Keratinocyte (primary cell): ENCODE results near the gene OR13G1. TPM values are rescaled to one million over a fixed set of nuclear protein-coding genes. Genes with fewer than 3 reads are reported as not detected.

Source experiments
- DNase-seq: peaks from one replicate; pipeline ENCODE4 v3.0.0-alpha.2; 2011; ENCODE audit warnings: low read depth, missing footprints, low spot score
- FAIRE-seq: peaks from 2 replicates; lab custom pipeline; 2011; peaks lifted over from hg19 to GRCh38; lab: Jason Lieb, UNC
- H2AFZ ChIP-seq: 2 replicates; pipeline ENCODE4 v1.6.0; 2012; ENCODE audit warnings: low read length, control low read depth, inconsistent platforms; ENCODE audit not compliant: control insufficient read depth
- H3K27ac ChIP-seq: 2 replicates; pipeline ENCODE4 v1.5.1; 2011; ENCODE audit warnings: low read length; ENCODE audit not compliant: control insufficient read depth, insufficient read depth
- H3K27me3 ChIP-seq: 3 replicates; pipeline ENCODE4 v1.6.0; 2011; ENCODE audit warnings: low read length; ENCODE audit not compliant: control insufficient read depth, insufficient read depth; ENCODE audit errors: extremely low read depth
- H3K36me3 ChIP-seq, 2 experiments: 2 replicates in 1 of 2; 3 replicates in 1 of 2; pipeline ENCODE4 v1.5.1; 2011; ENCODE audit warnings: low read length in 2 of 2, mild to moderate bottlenecking in 1 of 2; ENCODE audit not compliant: control insufficient read depth in 2 of 2, insufficient read depth in 2 of 2; ENCODE audit errors: extremely low read depth in 1 of 2
- H3K4me1 ChIP-seq: 3 replicates; pipeline ENCODE4 v1.5.1; 2011; ENCODE audit warnings: low read length; ENCODE audit not compliant: control insufficient read depth, insufficient read depth; ENCODE audit errors: extremely low read depth
- H3K4me2 ChIP-seq: 3 replicates; pipeline ENCODE4 v1.6.0; 2011; ENCODE audit warnings: low read depth, low read length; ENCODE audit not compliant: control insufficient read depth, insufficient read depth; ENCODE audit errors: extremely low read depth
- H3K4me3 ChIP-seq, 3 experiments: fragments of 200-600 bp in 1 of 3; sonication (generic) in 1 of 3; 2 replicates in 2 of 3; 3 replicates in 1 of 3; pipeline ENCODE4 v1.5.1; 2011 to 2016; ENCODE audit warnings: low read length in 3 of 3, mild to moderate bottlenecking in 3 of 3, control low read depth in 2 of 3, inconsistent platforms in 1 of 3, low read depth in 1 of 3, mixed read lengths in 1 of 3, mixed run types in 1 of 3, moderate library complexity in 1 of 3; ENCODE audit not compliant: control insufficient read depth in 2 of 3, insufficient read depth in 2 of 3; ENCODE audit errors: extremely low read depth in 1 of 3
- H3K79me2 ChIP-seq: 2 replicates; pipeline ENCODE4 v1.6.0; 2012; ENCODE audit warnings: low read length; ENCODE audit not compliant: control insufficient read depth, insufficient read depth
- H3K9ac ChIP-seq: 3 replicates; pipeline ENCODE4 v1.6.0; 2011; ENCODE audit warnings: low read length; ENCODE audit not compliant: control insufficient read depth, insufficient read depth; ENCODE audit errors: extremely low read depth
- H3K9me1 ChIP-seq: 3 replicates; pipeline ENCODE4 v1.6.0; 2011; ENCODE audit warnings: low read length; ENCODE audit not compliant: control insufficient read depth, insufficient read depth; ENCODE audit errors: extremely low read depth
- H3K9me3 ChIP-seq: 2 replicates; pipeline ENCODE4 v1.5.1; 2012; ENCODE audit warnings: low read depth, low read length; ENCODE audit not compliant: control insufficient read depth
- H4K20me1 ChIP-seq: 3 replicates; pipeline ENCODE4 v1.6.0; 2011; ENCODE audit warnings: low read length; ENCODE audit not compliant: control insufficient read depth, insufficient read depth; ENCODE audit errors: extremely low read depth
- EZH2 ChIP-seq: IDR thresholded peaks from one replicate; pipeline ENCODE4 v1.6.1; 2012; ENCODE audit warnings: inconsistent platforms, mild to moderate bottlenecking, low read length, moderate library complexity
- dilution Hi-C: fragments of 300-500 bp; cut with MboI; formaldehyde crosslinking; loops from one replicate; pipeline ENCODE4 v1.7.0; 2020; ENCODE audit warnings: low sequenced_read_pairs; ENCODE audit not compliant: extremely low pct_ligation_motif_present
- polyA plus RNA-seq, 5 experiments: library from polyadenylated mRNA; depleted of rRNA in 3 of 5; stranded (reverse) in 3 of 5; stranded (forward) in 1 of 5; unstranded in 1 of 5; fragments of >200 nt; gene quantifications; 1 replicate in 1 of 5; 2 replicates in 3 of 5; 3 replicates in 1 of 5; pipeline versions ENCODE4 v1.2.1 to v1.2.3, GENCODE V29; 2011 to 2012; ENCODE audit warnings: missing spikeins in 2 of 5, low read depth in 1 of 5, low replicate concordance in 1 of 5
- TF ChIP-seq, protein P1 (sequence below), 3 experiments: IDR thresholded peaks in 1 of 3; conservative IDR thresholded peaks in 1 of 3; optimal IDR thresholded peaks in 1 of 3; 2 replicates in 2 of 3; 3 replicates in 1 of 3; pipeline versions ENCODE3 to v1.5.1; 2011; ENCODE audit warnings: low read length in 3 of 3, mild to moderate bottlenecking in 3 of 3, moderate library complexity in 2 of 3, control low read depth in 1 of 3, inconsistent platforms in 1 of 3; ENCODE audit not compliant: insufficient read depth in 2 of 3; ENCODE audit errors: extremely low read depth in 1 of 3

The OR13G1 gene
- polyA plus RNA-seq, 1 donor (not counting 4 experiments of a cell fraction or from before 2014, with no cell fraction given), result not detected

GRCh38 chr1:247627951-247628350 is 51.6 kb downstream of the OR13G1 start:
- H4K20me1 ChIP-seq, result no peaks in the 10 kb centered on the region
- no peaks in the 10 kb centered on the region for H3K36me3 ChIP-seq
- H2AFZ ChIP-seq, result no peak overlapping the region
- H3K9me1 ChIP-seq, result no peaks in the 10 kb centered on the region
- no peaks in the 10 kb centered on the region for H3K27me3 ChIP-seq
- no peaks in the 10 kb centered on the region for H3K9me3 ChIP-seq
- H3K27ac ChIP-seq, result no peak overlapping the region
- H3K4me3 ChIP-seq, result no peak overlapping the region
- TF ChIP-seq, protein P1, sequence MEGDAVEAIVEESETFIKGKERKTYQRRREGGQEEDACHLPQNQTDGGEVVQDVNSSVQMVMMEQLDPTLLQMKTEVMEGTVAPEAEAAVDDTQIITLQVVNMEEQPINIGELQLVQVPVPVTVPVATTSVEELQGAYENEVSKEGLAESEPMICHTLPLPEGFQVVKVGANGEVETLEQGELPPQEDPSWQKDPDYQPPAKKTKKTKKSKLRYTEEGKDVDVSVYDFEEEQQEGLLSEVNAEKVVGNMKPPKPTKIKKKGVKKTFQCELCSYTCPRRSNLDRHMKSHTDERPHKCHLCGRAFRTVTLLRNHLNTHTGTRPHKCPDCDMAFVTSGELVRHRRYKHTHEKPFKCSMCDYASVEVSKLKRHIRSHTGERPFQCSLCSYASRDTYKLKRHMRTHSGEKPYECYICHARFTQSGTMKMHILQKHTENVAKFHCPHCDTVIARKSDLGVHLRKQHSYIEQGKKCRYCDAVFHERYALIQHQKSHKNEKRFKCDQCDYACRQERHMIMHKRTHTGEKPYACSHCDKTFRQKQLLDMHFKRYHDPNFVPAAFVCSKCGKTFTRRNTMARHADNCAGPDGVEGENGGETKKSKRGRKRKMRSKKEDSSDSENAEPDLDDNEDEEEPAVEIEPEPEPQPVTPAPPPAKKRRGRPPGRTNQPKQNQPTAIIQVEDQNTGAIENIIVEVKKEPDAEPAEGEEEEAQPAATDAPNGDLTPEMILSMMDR (optimal IDR thresholded peaks at IDR 0.05 in 1 of 3, IDR thresholded peaks at IDR 0.05 in 1 of 3, conservative IDR thresholded peaks at IDR 0.05 in 1 of 3; ENCODE audit: extremely low read depth in 1 of 3, insufficient read depth in 2 of 3, low read length in 3 of 3), result no peak
- TF ChIP-seq EZH2, result no peak
- no peaks in the 10 kb centered on the region for H3K4me1 ChIP-seq
- H3K4me2 ChIP-seq, result no peak overlapping the region
- H3K79me2 ChIP-seq, result no peaks in the 10 kb centered on the region
- dilution Hi-C loops, result no loop called here
- no peak overlapping the region for H3K9ac ChIP-seq
- DNase-seq (no peak), FAIRE-seq (no peak)

Other genes with a start within 250 kb of the OR13G1 start
- not detected in 3 replicates for gene OR2B11, start 221.6 kb downstream of the OR13G1 start, polyA plus RNA-seq
- gene OR2C3, start 143.3 kb downstream of the OR13G1 start, polyA plus RNA-seq, result not detected in 3 replicates
- gene GCSAML, start 130.6 kb downstream of the OR13G1 start, polyA plus RNA-seq, result not detected in 3 replicates
- gene OR2G2, start 91.4 kb downstream of the OR13G1 start, polyA plus RNA-seq, result not detected in 3 replicates
- not detected in 3 replicates for gene OR2G3, start 74.2 kb downstream of the OR13G1 start, polyA plus RNA-seq
- not detected in 3 replicates for gene OR6F1, start 36.9 kb upstream of the OR13G1 start, polyA plus RNA-seq
- gene OR14K1, start 58.9 kb upstream of the OR13G1 start, polyA plus RNA-seq, result not detected in 3 replicates
- gene OR14A2, start 68.4 kb upstream of the OR13G1 start, polyA plus RNA-seq, result not detected in 3 replicates
- not detected in 3 replicates for gene OR1C1, start 80.8 kb upstream of the OR13G1 start, polyA plus RNA-seq
- not detected in 3 replicates for gene OR14A16, start 144.4 kb upstream of the OR13G1 start, polyA plus RNA-seq
- not detected in 3 replicates for gene OR11L1, start 162.2 kb upstream of the OR13G1 start, polyA plus RNA-seq
- gene TRIM58, start 177.4 kb upstream of the OR13G1 start, polyA plus RNA-seq, result 0.09 to 0.29 TPM (median 0.14 TPM) in 3 replicates
- gene OR2W3, start 215.8 kb upstream of the OR13G1 start, polyA plus RNA-seq, result 0.08 to 0.21 TPM (median 0.18 TPM) in 3 replicates
- gene OR2T8, start 240.5 kb upstream of the OR13G1 start, polyA plus RNA-seq, result not detected in 3 replicates
- not detected in 3 replicates for gene OR2AJ1, start 245.2 kb upstream of the OR13G1 start, polyA plus RNA-seq